ENCODE measurements around the gene VNN1.

- TF ChIP-seq EZH2 (IDR thresholded peaks at IDR 0.05; ENCODE audit: borderline replicate concordance, low read depth, low read length, severe bottlenecking) (no peak), POLR2A (IDR thresholded peaks at IDR 0.05; ENCODE audit: low read depth, low read length) (no peak), CTCF (IDR thresholded peaks at IDR 0.05; ENCODE audit: extremely low read depth in 1 of 2, insufficient read depth in 1 of 2, low read depth in 1 of 2, low read length in 2 of 2) (no peak), POLR2AphosphoS5 (IDR thresholded peaks at IDR 0.05; ENCODE audit: insufficient read depth, low read depth, low read length) (no peak), MAX (IDR thresholded peaks at IDR 0.05; ENCODE audit: insufficient read depth, insufficient read length) (no peak), FOS (IDR thresholded peaks at IDR 0.05; ENCODE audit: borderline replicate concordance, insufficient read depth, low read length) (no peak), MYC (IDR thresholded peaks at IDR 0.05; ENCODE audit: low read depth, low read length) (no peak)
These were observed 63.4 kb downstream of the VNN1 start for GRCh38 chr6:132650429-132650828.

Data from endothelial cell of umbilical vein (primary cell).